BJ (cell line): Measurements from ENCODE around the gene PUSL1. TPM values are rescaled to one million over a fixed set of nuclear protein-coding genes. Genes with fewer than 3 reads are reported as not detected.
A peak's percentile ranks its signal among the peaks of the same experiment; 100 is the strongest.

Source experiments
- CTCF ChIA-PET: fragments of 350-600 bp; formaldehyde crosslinking; extraction: SDS; loops from one replicate; lab custom pipeline; 2021; ENCODE audit warnings: antibody characterized with exemption, inconsistent platforms; lab: Yijun Ruan, JAX
- POLR2A ChIA-PET: fragments of 300-600 bp; sonication (Branson Sonifier 250); formaldehyde crosslinking; extraction: SDS; loops from one replicate; lab custom pipeline; 2021; ENCODE audit warnings: antibody characterized with exemption; lab: Charles Lee
- DNase-seq: peaks from one replicate; pipeline ENCODE4 v3.0.0-alpha.2; 2011; ENCODE audit warnings: low read depth
- H3K27me3 ChIP-seq: 2 replicates; pipeline ENCODE4 v1.6.0; 2011; ENCODE audit warnings: low read length; ENCODE audit not compliant: control insufficient read depth, insufficient read depth
- H3K36me3 ChIP-seq: 2 replicates; pipeline ENCODE4 v1.5.1; 2011; ENCODE audit warnings: low read length; ENCODE audit not compliant: control insufficient read depth, insufficient read depth
- H3K4me3 ChIP-seq: 2 replicates; pipeline ENCODE4 v1.5.1; 2011; ENCODE audit warnings: low read depth, mild to moderate bottlenecking, control low read depth, low read length
- CTCF ChIP-seq: IDR thresholded peaks from 2 replicates; pipeline ENCODE4 v1.5.1; 2011; ENCODE audit warnings: low read depth, mild to moderate bottlenecking, control low read depth, inconsistent platforms, low read length, moderate library complexity; ENCODE audit not compliant: insufficient read depth
- polyA plus RNA-seq: library from polyadenylated mRNA; depleted of rRNA; stranded (reverse); fragments of >200 nt; gene quantifications from 2 replicates; pipeline ENCODE4 v1.2.3, GENCODE V29; 2011

PUSL1 gene
- polyA plus RNA-seq, 1 experiment = 18.2 TPM

GRCh38 chr1:1345384-1345783 lies 37.0 kb downstream of the PUSL1 start:
- ChIA-PET CTCF (interaction anchor here (0.6 to 3.6 kb wide), 4 partner anchors 9 to 27 kb away, joined by 3 to 21 read pairs (median 8); no protein-coding TSS in a partner anchor), POLR2A (no interaction called here)
- DNase-seq = no peak
- no peak overlapping the region for H3K4me3 ChIP-seq
- TF ChIP-seq CTCF = no peak
- no peaks in the 10 kb centered on the region for H3K27me3 ChIP-seq
- peaks cover 19% of the 10 kb centered on the region for H3K36me3 ChIP-seq

GRCh38 chr1:1345860-1346500 lies 37.6 kb downstream of the PUSL1 start:
- peaks cover 14% of the 10 kb centered on the region for H3K36me3 ChIP-seq
- DNase-seq = no peak
- TF ChIP-seq CTCF = no peak
- H3K4me3 ChIP-seq = no peak overlapping the region
- CTCF ChIA-PET = interaction anchor here (1.3 to 3.6 kb wide), 4 partner anchors 10 to 26 kb away, joined by 4 to 21 read pairs (median 12); no protein-coding TSS in a partner anchor
- H3K27me3 ChIP-seq = no peaks in the 10 kb centered on the region
- POLR2A ChIA-PET = no interaction called here

- CTCF ChIA-PET = interaction anchor here (1.3 to 3.6 kb wide), 4 partner anchors 11 to 41 kb away, joined by 4 to 13 read pairs (median 9); no protein-coding TSS in a partner anchor
- H3K4me3 ChIP-seq = no peak overlapping the region
- POLR2A ChIA-PET = no interaction called here
- peaks cover 8% of the 10 kb centered on the region for H3K36me3 ChIP-seq
- DNase-seq = no peak
- no peaks in the 10 kb centered on the region for H3K27me3 ChIP-seq
- no peak for TF ChIP-seq CTCF
Observed at GRCh38 chr1:1346501-1346890, 38.1 kb downstream of the PUSL1 start.

- Histone ChIP-seq H3K4me3 (peak overlapping the region; percentile 78), H3K36me3 (peaks cover 8% of the 10 kb centered on the region), H3K27me3 (no peaks in the 10 kb centered on the region)
- no peak for TF ChIP-seq CTCF
- DNase-seq = no peak
- CTCF ChIA-PET = interaction anchor here (1.0 to 3.6 kb wide), 8 partner anchors 11 to 225 kb away, joined by 4 to 46 read pairs (median 8); partner anchors contain the start of gene AURKAIP1
- POLR2A ChIA-PET = interaction anchor here (0.5 to 0.7 kb wide), 2 partner anchors 268 to 287 kb away, joined by 4 to 8 read pairs; partner anchors contain the start of gene MIB2
Observed at GRCh38 chr1:1347026-1347595, 38.7 kb downstream of the PUSL1 start.
